Right ventricle myocardium superior (tissue), 1 donor: ENCODE data around the gene XXYLT1. TPM values are rescaled to one million over a fixed set of nuclear protein-coding genes. Genes with fewer than 3 reads are reported as not detected.
"Not testable (repeated sequence)": the region's sequence is repeated elsewhere in the genome, so short reads cannot be mapped to it uniquely, and the experiment has no call there.

ENCODE experiments used
- ATAC-seq: fragments of 200-7000 bp; cut with Tn5 transposase; one replicate; pipeline ENCODE4 v1.9.1; 2020; ENCODE audit warnings: mild to moderate bottlenecking; ENCODE audit not compliant: poor library complexity
- DNase-seq: peaks from one replicate; pipeline ENCODE4 v3.0.0-alpha.2; 2020
- intact Hi-C: fragments of 100-400 bp; cut with DNase I; formaldehyde crosslinking; loops from one replicate; pipeline ENCODE4 v1.11.2; 2022
- long read RNA-seq: library from polyadenylated mRNA; unstranded; transcript quantifications from one replicate; pipeline ENCODE4 v2.0.0, GENCODE V29; 2021
- total RNA-seq: library from RNA; stranded (reverse); fragmentation: NEBNext Ultra II Directional; extraction: Animal tissue kit (Norgen Biotek cat#: 25700); gene quantifications from one replicate; pipeline ENCODE4 v1.2.1, GENCODE V29; 2021
- donor health status: DM: no; HTN: yes; CAD: no; lungs with severe emphysema.

Gene XXYLT1
- 2.6 TPM for total RNA-seq
- long read RNA-seq, transcript XXYLT1-201 (4 exons, 2,727 nt): major isoform, 6 of 15 reads
- long read RNA-seq, partial matches to known transcripts: 0 of 15 reads
- long read RNA-seq, other reads (novel, unspliced or antisense): 7 of 15 reads

- ATAC-seq (peak; percentile 98), DNase-seq (peak; percentile 95)
- intact Hi-C loops: no loop called here
Observed at GRCh38 chr3:195270817-195271409, at the start of gene XXYLT1. Gene XXYLT1, minus strand, starts transcription at chr3:195271159. Its CDS starts 101 bp downstream, at chr3:195271058.

- ATAC-seq: no peak
- intact Hi-C loops: no loop called here
- DNase-seq: no peak
Observed at GRCh38 chr3:195319060-195319459, 48.1 kb upstream of the XXYLT1 start.

- intact Hi-C loops: no loop called here
- DNase-seq: no peak
- no peak for ATAC-seq
Observed at GRCh38 chr3:195312714-195313113, 41.8 kb upstream of the XXYLT1 start.

GRCh38 chr3:195307711-195308110 lies 36.8 kb upstream of the XXYLT1 start:
- no peak for ATAC-seq
- no peak for DNase-seq
- intact Hi-C loops: no loop called here

GRCh38 chr3:195306369-195306768 lies 35.4 kb upstream of the XXYLT1 start:
- intact Hi-C loops: no loop called here
- ATAC-seq (no peak), DNase-seq (no peak)

GRCh38 chr3:195302431-195302830 lies 31.5 kb upstream of the XXYLT1 start:
- DNase-seq: no peak
- no peak for ATAC-seq
- intact Hi-C loops: no loop called here

- intact Hi-C loops: no loop called here
- DNase-seq (no peak), ATAC-seq (no peak)
Observed at GRCh38 chr3:195297446-195297845, 26.5 kb upstream of the XXYLT1 start.

- ATAC-seq (no peak), DNase-seq (no peak)
- intact Hi-C loops: no loop called here
Observed at GRCh38 chr3:195296662-195297061, 25.7 kb upstream of the XXYLT1 start.

GRCh38 chr3:195291121-195291520 lies 20.2 kb upstream of the XXYLT1 start:
- no peak for ATAC-seq
- DNase-seq: no peak
- intact Hi-C loops: no loop called here

GRCh38 chr3:195290643-195291042 lies 19.7 kb upstream of the XXYLT1 start:
- ATAC-seq, DNase-seq, intact Hi-C loops: not testable (repeated sequence)

GRCh38 chr3:195286115-195286872 lies 15.3 kb upstream of the XXYLT1 start:
- DNase-seq (no peak), ATAC-seq (no peak)
- intact Hi-C loops: no loop called here

GRCh38 chr3:195285372-195285771 lies 14.4 kb upstream of the XXYLT1 start:
- DNase-seq (no peak), ATAC-seq (no peak)
- intact Hi-C loops: no loop called here

- DNase-seq (no peak), ATAC-seq (no peak)
- intact Hi-C loops: no loop called here
Observed at GRCh38 chr3:195284842-195285241, 13.9 kb upstream of the XXYLT1 start.

- intact Hi-C loops: no loop called here
- ATAC-seq (no peak), DNase-seq (no peak)
Observed at GRCh38 chr3:195282961-195283360, 12.0 kb upstream of the XXYLT1 start.

- DNase-seq (no peak), ATAC-seq (no peak)
- intact Hi-C loops: loop anchor here (2.0 kb wide), 1 partner anchor 244 kb away; no protein-coding TSS in a partner anchor
Observed at GRCh38 chr3:195274259-195274966, 3.5 kb upstream of the XXYLT1 start.

GRCh38 chr3:195271410-195272243 lies 668 bp upstream of the XXYLT1 start:
- peak; percentile 90 for ATAC-seq
- intact Hi-C loops: no loop called here
- DNase-seq: peak; percentile 91

- intact Hi-C loops: no loop called here
- ATAC-seq: peak; percentile 10
Observed at GRCh38 chr3:195270079-195270816, 711 bp downstream of the XXYLT1 start.

More at GRCh38 chr3:195270079-195270816, 711 bp downstream of the XXYLT1 start:
- no peak for DNase-seq
